ENCODE data around the gene GAK. TPM values are rescaled to one million over a fixed set of nuclear protein-coding genes. Genes with fewer than 3 reads are reported as not detected.

GAK gene
- total and polyA plus RNA-seq, 8 donors, result 47.5 to 226 (median 64.8) TPM

DNA sequence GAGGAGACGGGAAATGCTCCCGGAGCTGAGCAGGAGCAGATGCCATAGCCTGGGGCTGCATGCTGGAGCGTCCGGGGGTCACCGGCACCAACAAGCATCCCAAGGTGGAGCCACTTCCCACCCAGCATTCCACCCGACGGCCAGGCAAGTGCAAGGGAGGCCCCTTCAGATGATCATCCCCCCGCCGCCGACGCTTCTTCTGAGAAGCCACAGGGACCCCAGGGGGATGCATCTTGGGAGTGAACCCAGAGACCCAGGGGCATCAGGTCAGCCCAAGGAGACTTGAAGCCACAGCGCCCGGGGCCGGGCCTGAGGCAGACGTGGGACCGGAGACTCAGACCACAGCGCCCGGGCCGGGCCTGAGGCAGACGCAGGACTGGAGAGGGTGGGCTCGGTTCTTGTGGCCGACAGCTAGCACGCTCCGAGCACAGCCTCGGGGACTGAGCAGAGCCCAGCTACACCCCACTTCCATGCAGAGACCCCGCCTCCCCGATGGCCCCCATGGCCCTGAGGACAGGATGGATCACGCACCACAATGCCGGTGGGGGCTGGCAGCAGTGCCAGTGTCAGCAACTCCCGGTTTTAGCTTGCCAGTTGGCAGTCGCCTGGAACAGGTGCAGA is 73.2 kb downstream of the GAK start:
- H3K27me3 ChIP-seq, result no peaks in the 10 kb centered on the region
- no peak overlapping the region for H3K27ac ChIP-seq
- H3K4me1 ChIP-seq, result no peaks in the 10 kb centered on the region
- H3K4me3 ChIP-seq, result no peak overlapping the region
- FAIRE-seq (no peak), DNase-seq (peak in 1 of 6 donors; percentile 55), ATAC-seq (no peak)
- intact Hi-C loops (cut with DNase I), result no loop called here
- WGBS, 2 donors, result 94 to 96% methylated on average over 31 of the region's 31 CpGs
- H3K36me3 ChIP-seq, result peaks cover 0 to 50% (median 8%) of the 10 kb centered on the region in 3 donors
- TF ChIP-seq CTCF (IDR thresholded peaks at IDR 0.05), result no peak
- no peaks in the 10 kb centered on the region for H3K9me3 ChIP-seq

DNA sequence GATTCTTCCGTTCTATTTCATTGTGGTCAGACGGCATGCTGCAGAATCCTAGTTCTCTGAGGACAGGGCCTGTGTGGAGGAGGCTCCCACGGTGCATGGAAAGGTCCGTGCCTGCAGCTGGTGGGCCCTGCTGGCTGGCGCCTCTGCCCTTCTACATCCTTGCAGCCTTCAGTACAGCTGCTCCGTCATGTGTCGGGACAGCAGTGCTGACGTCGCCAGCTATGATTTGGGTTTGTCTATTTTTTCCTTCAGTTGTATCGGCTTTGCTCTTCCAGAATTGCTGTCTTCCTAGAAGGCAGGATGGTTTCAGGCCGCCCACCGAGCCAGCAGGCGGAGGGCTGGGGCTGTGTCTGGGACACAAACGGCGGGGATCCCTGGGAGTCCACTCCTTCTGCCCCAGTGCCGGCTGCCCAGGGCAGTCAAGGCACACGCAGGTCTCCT is 74.1 kb downstream of the GAK start:
- DNase-seq, result peak in 1 of 6 donors; percentile 6

DNA sequence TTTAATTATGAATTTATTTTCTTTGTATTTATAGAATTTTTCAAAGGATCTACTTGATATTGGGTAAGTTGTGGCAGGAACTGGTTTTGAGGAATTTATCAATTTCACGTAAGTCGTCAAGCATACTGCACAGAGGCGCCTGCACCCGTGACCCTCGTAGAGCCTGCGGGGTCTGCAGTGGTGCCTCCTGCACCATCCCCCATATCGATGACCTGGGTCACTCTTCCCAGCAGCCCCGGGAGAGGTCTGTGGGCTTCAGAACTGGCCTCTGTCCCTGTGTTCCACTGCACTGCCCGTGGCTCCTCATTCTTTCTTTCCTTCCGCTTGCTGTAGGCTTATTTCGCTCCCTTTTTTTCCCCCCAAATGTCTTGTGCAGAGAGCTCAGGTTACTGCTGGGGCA is 74.7 kb downstream of the GAK start:
- 95 to 96% methylated on average over 11 of the region's 11 CpGs for WGBS, 2 donors
- peak in 1 of 6 donors; percentile 1 for DNase-seq
- H3K27ac ChIP-seq, result no peak overlapping the region
- no peak for ATAC-seq
- intact Hi-C loops (cut with DNase I), result no loop called here
- no peaks in the 10 kb centered on the region for H3K4me1 ChIP-seq
- TF ChIP-seq CTCF (IDR thresholded peaks at IDR 0.05), result no peak
- H3K4me3 ChIP-seq, result no peak overlapping the region
- H3K9me3 ChIP-seq, result no peaks in the 10 kb centered on the region
- H3K27me3 ChIP-seq, result no peaks in the 10 kb centered on the region
- no peak for FAIRE-seq
- peaks cover 0 to 37% (median 5%) of the 10 kb centered on the region in 3 donors for H3K36me3 ChIP-seq

More for the DNA sequence above, 74.1 kb downstream of the GAK start:
- H3K27me3 ChIP-seq, result no peaks in the 10 kb centered on the region
- WGBS, 2 donors, result 96 to 97% methylated on average over 17 of the region's 17 CpGs
- FAIRE-seq (no peak), ATAC-seq (no peak)
- no peaks in the 10 kb centered on the region for H3K4me1 ChIP-seq
- H3K4me3 ChIP-seq, result no peak overlapping the region
- H3K36me3 ChIP-seq, result peaks cover 0 to 41% (median 6%) of the 10 kb centered on the region in 3 donors
- TF ChIP-seq CTCF (IDR thresholded peaks at IDR 0.05), result no peak
- H3K27ac ChIP-seq, result no peak overlapping the region
- intact Hi-C loops (cut with DNase I), result no loop called here
- H3K9me3 ChIP-seq, result no peaks in the 10 kb centered on the region

DNA sequence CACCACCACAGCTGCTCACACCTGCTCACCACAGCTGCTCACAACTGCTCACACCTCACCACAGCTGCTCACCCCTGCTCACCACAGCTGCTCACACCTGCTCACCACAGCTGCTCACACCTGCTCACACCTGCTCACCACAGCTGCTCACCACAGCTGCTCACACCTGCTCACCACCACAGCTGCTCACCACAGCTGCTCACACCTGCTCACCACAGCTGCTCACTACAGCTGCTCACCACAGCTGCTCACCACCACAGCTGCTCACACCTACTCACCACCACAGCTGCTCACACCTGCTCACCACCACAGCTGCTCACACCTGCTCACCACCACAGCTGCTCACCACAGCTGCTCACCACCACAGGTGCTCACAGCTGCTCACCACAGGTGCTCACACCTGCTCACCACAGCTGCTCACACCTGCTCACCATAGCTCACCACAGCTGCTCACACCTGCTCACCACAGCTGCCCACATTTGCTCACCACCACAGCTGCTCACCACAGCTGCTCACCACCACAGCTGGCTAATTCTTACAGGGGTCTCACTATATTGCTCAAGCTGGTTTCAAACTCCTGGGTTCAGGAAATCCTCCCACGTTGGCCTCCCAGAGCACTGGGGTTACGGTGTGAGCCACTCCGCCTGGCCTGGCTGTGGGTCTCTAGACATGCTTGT is 75.8 kb downstream of the GAK start:
- no peak for FAIRE-seq
- peak in 1 of 6 donors; percentile 8 for DNase-seq
- Histone ChIP-seq H3K36me3 (peaks cover 0 to 40% (median 5%) of the 10 kb centered on the region in 3 donors), H3K27me3 (no peaks in the 10 kb centered on the region), H3K9me3 (no peaks in the 10 kb centered on the region), H3K27ac (no peak overlapping the region), H3K4me3 (no peak overlapping the region), H3K4me1 (no peaks in the 10 kb centered on the region)
- intact Hi-C loops (cut with DNase I), result no loop called here
- no peak for TF ChIP-seq CTCF (IDR thresholded peaks at IDR 0.05)
- no peak for ATAC-seq
- WGBS, 2 donors, result 96% methylated on average over 3 of the region's 3 CpGs

GRCh38 chr4:855880-856224 is 76.3 kb downstream of the GAK start:
- Histone ChIP-seq H3K4me3 (no peak overlapping the region), H3K4me1 (no peaks in the 10 kb centered on the region), H3K27me3 (no peaks in the 10 kb centered on the region), H3K27ac (no peak overlapping the region), H3K36me3 (peaks cover 0 to 39% (median 5%) of the 10 kb centered on the region in 3 donors), H3K9me3 (no peaks in the 10 kb centered on the region)
- DNase-seq, result peak in 2 of 6 donors; percentile 9 to 45
- TF ChIP-seq CTCF (IDR thresholded peaks at IDR 0.05), result no peak
- FAIRE-seq, result no peak
- 51 to 75% methylated on average over 1 of the region's 1 CpG for WGBS, 2 donors
- intact Hi-C loops (cut with DNase I), result no loop called here
- no peak for ATAC-seq

Measured in pancreas (tissue), 10 donors.